H1 (cell line): ENCODE data around the gene ZNF333. TPM values are rescaled to one million over a fixed set of nuclear protein-coding genes. Genes with fewer than 3 reads are reported as not detected.

Experiments used
- CTCF ChIA-PET: fragments of 300-600 bp; sonication (Branson Sonifier 250); formaldehyde crosslinking; loops from one replicate; lab custom pipeline; 2021; ENCODE audit not compliant: partially characterized antibody; lab: Charles Lee
- POLR2A ChIA-PET: fragments of 300-600 bp; sonication (Branson Sonifier 250); formaldehyde crosslinking; loops from one replicate; lab custom pipeline; 2021; ENCODE audit warnings: inconsistent platforms; ENCODE audit not compliant: partially characterized antibody; lab: Charles Lee
- DNase-seq, 2 experiments: peaks; one replicate each; pipeline versions ENCODE4 v3.0.0 to v3.0.0-alpha.2; 2010 to 2022; ENCODE audit warnings: low spot score in 2 of 2, low read depth in 1 of 2, mixed read lengths in 1 of 2
- FAIRE-seq: peaks from 2 replicates; lab custom pipeline; 2011; peaks lifted over from hg19 to GRCh38; lab: Jason Lieb, UNC
- H2AFZ ChIP-seq: 2 replicates; pipeline ENCODE4 v1.8.1; 2012; ENCODE audit warnings: low read length, inconsistent platforms
- H2AK5ac ChIP-seq: 2 replicates; pipeline ENCODE4 v1.6.1; 2013; ENCODE audit warnings: low read depth, low read length
- H2BK120ac ChIP-seq: replicated peaks from 2 replicates; pipeline ENCODE3; 2013; ENCODE audit warnings: low read depth, low read length, inconsistent platforms
- H2BK12ac ChIP-seq: 2 replicates; pipeline ENCODE4 v1.6.1; 2013; ENCODE audit warnings: low read depth, low read length
- H2BK15ac ChIP-seq: 2 replicates; pipeline ENCODE4 v1.6.1; 2013; ENCODE audit warnings: low read length
- H2BK20ac ChIP-seq: 2 replicates; pipeline ENCODE4 v1.6.1; 2013; ENCODE audit warnings: low read length
- H2BK5ac ChIP-seq: 2 replicates; pipeline ENCODE4 v1.6.1; 2013; ENCODE audit warnings: low read depth, low read length
- H3K14ac ChIP-seq: 2 replicates; pipeline ENCODE4 v1.6.1; 2013; ENCODE audit warnings: inconsistent platforms; ENCODE audit not compliant: insufficient read length
- H3K18ac ChIP-seq: 2 replicates; pipeline ENCODE4 v1.6.1; 2013; ENCODE audit warnings: low read length; ENCODE audit errors: extremely low read depth
- H3K23ac ChIP-seq: 2 replicates; pipeline ENCODE4 v1.6.1; 2013; ENCODE audit warnings: inconsistent platforms; ENCODE audit not compliant: insufficient read length
- H3K23me2 ChIP-seq: 2 replicates; pipeline ENCODE4 v1.6.1; 2013; ENCODE audit warnings: low read depth, low read length
- H3K27ac ChIP-seq: 2 replicates; pipeline ENCODE4 v1.6.1; 2011; ENCODE audit warnings: low read depth, low read length, inconsistent platforms
- H3K27me3 ChIP-seq, 4 experiments: replicated peaks in 1 of 4; 1 replicate in 1 of 4; 2 replicates in 3 of 4; pipeline versions ENCODE4 v1.6.1 to v1.8.1; 2011 to 2013; ENCODE audit warnings: low read length in 3 of 4, mild to moderate bottlenecking in 3 of 4, inconsistent platforms in 2 of 4, mixed read lengths in 2 of 4, moderate library complexity in 1 of 4; ENCODE audit not compliant: control insufficient read depth in 3 of 4, insufficient read depth in 3 of 4; ENCODE audit errors: extremely low read depth in 1 of 4
- H3K36me3 ChIP-seq, 4 experiments: 2 replicates each; pipeline versions ENCODE4 v1.6.1 to v1.8.1; 2011 to 2013; ENCODE audit warnings: mild to moderate bottlenecking in 4 of 4, low read length in 3 of 4, moderate library complexity in 2 of 4, control low read depth in 1 of 4, inconsistent platforms in 1 of 4; ENCODE audit not compliant: insufficient read depth in 4 of 4, control insufficient read depth in 2 of 4
- H3K4ac ChIP-seq: replicated peaks from 2 replicates; pipeline ENCODE3; 2013; ENCODE audit warnings: low read length, low read depth, mixed read lengths, inconsistent platforms; ENCODE audit not compliant: insufficient read length
- H3K4me1 ChIP-seq, 4 experiments: replicated peaks in 1 of 4; 1 replicate in 1 of 4; 2 replicates in 3 of 4; pipeline versions ENCODE4 v1.6.1 to v1.8.1; 2011 to 2013; ENCODE audit warnings: low read length in 3 of 4, inconsistent platforms in 2 of 4, mixed read lengths in 1 of 4; ENCODE audit not compliant: insufficient read depth in 4 of 4, control insufficient read depth in 3 of 4
- H3K4me2 ChIP-seq, 2 experiments: 2 replicates each; pipeline versions ENCODE4 v1.6.1 to v1.8.1; 2011 to 2013; ENCODE audit warnings: low read depth in 2 of 2, low read length in 2 of 2, control low read depth in 1 of 2, inconsistent platforms in 1 of 2, mild to moderate bottlenecking in 1 of 2; ENCODE audit not compliant: insufficient read depth in 1 of 2
- H3K4me3 ChIP-seq, 4 experiments: fragments of 200-600, 300-600 bp in 1 of 4; sonication (generic), shearing (Covaris generic), sonication (Bioruptor Twin) in 1 of 4; 2 replicates each; pipeline versions ENCODE4 v1.5.1 to v1.8.1; 2011 to 2016; ENCODE audit warnings: low read length in 4 of 4, low read depth in 3 of 4, control low read depth in 2 of 4, inconsistent platforms in 2 of 4, mild to moderate bottlenecking in 2 of 4, mixed read lengths in 1 of 4, moderate library complexity in 1 of 4; ENCODE audit not compliant: insufficient read depth in 2 of 4; ENCODE audit errors: extremely low read depth in 1 of 4
- H3K56ac ChIP-seq: replicated peaks from 2 replicates; pipeline ENCODE3; 2013; ENCODE audit warnings: low read depth, mild to moderate bottlenecking, mixed read lengths, low read length, inconsistent platforms; ENCODE audit not compliant: insufficient read length
- H3K79me1 ChIP-seq: 2 replicates; pipeline ENCODE4 v1.6.1; 2013; ENCODE audit warnings: low read depth, low read length, control low read depth
- H3K79me2 ChIP-seq, 2 experiments: 2 replicates each; pipeline versions ENCODE4 v1.6.1 to v1.8.1; 2012 to 2013; ENCODE audit warnings: low read length in 2 of 2, mild to moderate bottlenecking in 2 of 2, inconsistent platforms in 1 of 2; ENCODE audit not compliant: insufficient read depth in 2 of 2, control insufficient read depth in 1 of 2
- H3K9ac ChIP-seq, 4 experiments: replicated peaks in 1 of 4; 1 replicate in 1 of 4; 2 replicates in 3 of 4; pipeline versions ENCODE4 v1.6.1 to v1.8.1; 2011 to 2013; ENCODE audit warnings: low read depth in 3 of 4, low read length in 3 of 4, control low read depth in 2 of 4, mild to moderate bottlenecking in 2 of 4, moderate library complexity in 2 of 4, inconsistent platforms in 1 of 4; ENCODE audit errors: extremely low read depth in 1 of 4
- H3K9me3 ChIP-seq, 2 experiments: 2 replicates each; pipeline versions ENCODE4 v1.6.1 to v1.8.1; 2012 to 2013; ENCODE audit warnings: mild to moderate bottlenecking in 2 of 2, moderate library complexity in 2 of 2, control low read depth in 1 of 2, inconsistent platforms in 1 of 2, low read depth in 1 of 2, low read length in 1 of 2, mixed read lengths in 1 of 2; ENCODE audit not compliant: insufficient read depth in 2 of 2
- H4K20me1 ChIP-seq, 2 experiments: replicated peaks in 1 of 2; 2 replicates each; pipeline versions ENCODE3 to v1.8.1; 2011 to 2013; ENCODE audit warnings: inconsistent platforms in 2 of 2, low read length in 2 of 2, mild to moderate bottlenecking in 1 of 2; ENCODE audit not compliant: insufficient read depth in 2 of 2, control insufficient read depth in 1 of 2
- H4K5ac ChIP-seq: 2 replicates; pipeline ENCODE4 v1.6.1; 2013; ENCODE audit warnings: low read length, low read depth, mixed read lengths, inconsistent platforms; ENCODE audit not compliant: insufficient read length
- H4K8ac ChIP-seq: 2 replicates; pipeline ENCODE4 v1.8.0; 2013; ENCODE audit warnings: mild to moderate bottlenecking, moderate library complexity, low read length, inconsistent platforms; ENCODE audit not compliant: insufficient read depth; ENCODE audit errors: extremely low read depth
- H4K91ac ChIP-seq: replicated peaks from 2 replicates; pipeline ENCODE3; 2013; ENCODE audit warnings: low read length, mixed read lengths, inconsistent platforms; ENCODE audit not compliant: insufficient read length
- BRCA1 ChIP-seq: IDR thresholded peaks from 2 replicates; pipeline ENCODE4 v1.6.1; 2012; ENCODE audit warnings: low read depth, low read length, improper control_type of control experiment
- CEBPB ChIP-seq: IDR thresholded peaks from 2 replicates; pipeline ENCODE4 v1.6.1; 2012; ENCODE audit warnings: low read depth, low read length
- CTBP2 ChIP-seq: IDR thresholded peaks from 2 replicates; pipeline ENCODE4 v1.7.0; 2011; ENCODE audit warnings: borderline replicate concordance, mild to moderate bottlenecking, moderate library complexity, mixed read lengths, low read length; ENCODE audit not compliant: insufficient read depth, insufficient read length
- EP300 ChIP-seq, 2 experiments: IDR thresholded peaks; 1 replicate in 1 of 2; 2 replicates in 1 of 2; pipeline ENCODE4 v1.6.1; 2011 to 2012; ENCODE audit warnings: low read depth in 2 of 2, low read length in 2 of 2, mild to moderate bottlenecking in 2 of 2, borderline replicate concordance in 1 of 2, inconsistent platforms in 1 of 2, moderate library complexity in 1 of 2
- KDM4A ChIP-seq: IDR thresholded peaks from one replicate; pipeline ENCODE4 v1.7.1; 2012; ENCODE audit warnings: low read depth, mild to moderate bottlenecking, moderate library complexity, low read length, inconsistent platforms; ENCODE audit not compliant: severe bottlenecking
- NANOG ChIP-seq: IDR thresholded peaks from 2 replicates; pipeline ENCODE4 v1.6.1; 2011; ENCODE audit warnings: low read length, low read depth, mild to moderate bottlenecking, inconsistent platforms; ENCODE audit not compliant: insufficient read depth, poor library complexity, severe bottlenecking
- POLR2AphosphoS5 ChIP-seq: IDR thresholded peaks from 2 replicates; pipeline ENCODE4 v1.6.1; 2011; ENCODE audit warnings: low read depth, low read length
- RAD21 ChIP-seq, 2 experiments: IDR thresholded peaks in 1 of 2; conservative IDR thresholded peaks in 1 of 2; 2 replicates each; pipeline ENCODE4 v1.6.1; 2011; ENCODE audit warnings: low read depth in 2 of 2, low read length in 2 of 2, improper control_type of control experiment in 1 of 2, inconsistent platforms in 1 of 2, mild to moderate bottlenecking in 1 of 2, moderate library complexity in 1 of 2
- SIN3A ChIP-seq, 2 experiments: IDR thresholded peaks in 1 of 2; conservative IDR thresholded peaks in 1 of 2; 2 replicates each; pipeline ENCODE4 v1.6.1; 2011 to 2012; ENCODE audit warnings: low read length in 2 of 2, improper control_type of control experiment in 1 of 2, low read depth in 1 of 2, mild to moderate bottlenecking in 1 of 2
- SIX5 ChIP-seq: IDR thresholded peaks from 2 replicates; pipeline ENCODE4 v1.6.1; 2011; ENCODE audit warnings: mild to moderate bottlenecking, low read depth, low read length
- SRF ChIP-seq: IDR thresholded peaks from 2 replicates; pipeline ENCODE4 v1.6.1; 2011; ENCODE audit warnings: mild to moderate bottlenecking, low read depth, low read length, moderate library complexity
- SUZ12 ChIP-seq: fragments of 200-600 bp; sonication (generic); IDR thresholded peaks from 2 replicates; pipeline ENCODE4 v1.6.1; 2012; ENCODE audit warnings: mild to moderate bottlenecking, inconsistent platforms, low read length, moderate library complexity, mixed read lengths
- WGBS, 2 experiments: shearing (Covaris generic) in 1 of 2; methylation state at CpG; one replicate each; pipeline versions ENCODE4 v1.1.6 to v1.1.7; 2013 to 2015; ENCODE audit warnings: low lambda C conversion rate in 2 of 2, mixed read lengths in 2 of 2, inconsistent platforms in 1 of 2, low coverage in 1 of 2, missing lambda C conversion rate in 1 of 2; ENCODE audit not compliant: insufficient replicate concordance in 2 of 2, insufficient coverage in 1 of 2, insufficient read length in 1 of 2; ENCODE audit errors: extremely low coverage in 1 of 2, missing lambda C conversion rate in 1 of 2; 5-methylcytosine and 5-hydroxymethylcytosine counted together
- polyA plus RNA-seq, 7 experiments: library from polyadenylated mRNA; depleted of rRNA in 3 of 7; stranded (reverse) in 5 of 7; unstranded in 2 of 7; fragments of >200 nt in 5 of 7; fragments of 200-250 nt in 2 of 7; gene quantifications; 1 replicate in 5 of 7; 2 replicates in 1 of 7; 4 replicates in 1 of 7; pipeline versions ENCODE4 v1.2.1 to v1.2.3, GENCODE V29; 2011 to 2013; ENCODE audit warnings: missing spikeins in 2 of 7, mixed read lengths in 2 of 7
- total RNA-seq: library from RNA; stranded (reverse); fragmentation: NEBNext Ultra II Directional; extraction: Animal tissue kit (Norgen Biotek cat#: 25700); gene quantifications from 2 replicates; pipeline ENCODE4 v1.2.1, GENCODE V29; 2021

Gene ZNF333
- total and polyA plus RNA-seq, 2 of the 8 experiments (the other 6 are each of a cell fraction or from before 2014, with no cell fraction given) = 7.3 to 8.4 TPM

- H4K8ac ChIP-seq = no peak overlapping the region
- H3K4me2 ChIP-seq = no peak overlapping the region
- H3K9me3 ChIP-seq = peaks cover 68 to 79% of the 10 kb centered on the region in 2 experiments
- no peak overlapping the region for H2BK12ac ChIP-seq
- no peaks in the 10 kb centered on the region for H3K4me1 ChIP-seq
- H4K91ac ChIP-seq = no peak overlapping the region
- no peak overlapping the region for H3K4ac ChIP-seq
- H4K20me1 ChIP-seq = no peaks in the 10 kb centered on the region
- DNase-seq (no peak), FAIRE-seq (no peak)
- H3K56ac ChIP-seq = no peak overlapping the region
- H3K23me2 ChIP-seq = no peaks in the 10 kb centered on the region
- no peaks in the 10 kb centered on the region for H3K79me2 ChIP-seq
- no peak overlapping the region for H3K27ac ChIP-seq
- H2BK15ac ChIP-seq = no peak overlapping the region
- no peak overlapping the region for H3K9ac ChIP-seq
- no peak overlapping the region for H2BK5ac ChIP-seq
- H2BK120ac ChIP-seq = no peak overlapping the region
- H2AFZ ChIP-seq = no peak overlapping the region
- H3K36me3 ChIP-seq = peaks cover 4 to 28% (median 19%) of the 10 kb centered on the region in 4 experiments; a peak in 6 of 8 replicates
- H2BK20ac ChIP-seq = no peak overlapping the region
- H3K18ac ChIP-seq = no peak overlapping the region
- H3K14ac ChIP-seq = no peak overlapping the region
- no peak overlapping the region for H2AK5ac ChIP-seq
- H4K5ac ChIP-seq = no peak overlapping the region
- POLR2A ChIA-PET = no interaction called here
- H3K23ac ChIP-seq = no peak overlapping the region
- CTCF ChIA-PET = no interaction called here
- H3K4me3 ChIP-seq = no peak overlapping the region
- 87% methylated on average over 2 of the region's 2 CpGs; no CpG with 5 or more reads in 1 of the 2 experiments for WGBS, 2 experiments
- H3K79me1 ChIP-seq = no peaks in the 10 kb centered on the region
- no peaks in the 10 kb centered on the region; a peak in 1 of 7 replicates for H3K27me3 ChIP-seq
- TF ChIP-seq SIX5 = no peak
- TF ChIP-seq BRCA1 = no peak
- no peak for TF ChIP-seq SRF
- no peak for TF ChIP-seq EP300 (IDR thresholded peaks at IDR 0.05; ENCODE audit: borderline replicate concordance in 1 of 2, low read depth in 2 of 2, low read length in 2 of 2)
- no peak for TF ChIP-seq SIN3A (conservative IDR thresholded peaks at IDR 0.05 in 1 of 2, IDR thresholded peaks at IDR 0.05 in 1 of 2; ENCODE audit: low read depth in 1 of 2, low read length in 2 of 2)
- no peak for TF ChIP-seq RAD21 (IDR thresholded peaks at IDR 0.05 in 1 of 2, conservative IDR thresholded peaks at IDR 0.05 in 1 of 2; ENCODE audit: low read depth in 2 of 2, low read length in 2 of 2)
- no peak for TF ChIP-seq NANOG
- no peak for TF ChIP-seq POLR2AphosphoS5
- TF ChIP-seq CEBPB = no peak
- no peak for TF ChIP-seq CTBP2
- TF ChIP-seq KDM4A = no peak
- TF ChIP-seq SUZ12 = no peak
These were observed 32.3 kb downstream of the ZNF333 start for GRCh38 chr19:14722127-14722526.
